NCI-H2081 treated with DMSO at 0.1 percent for 48 hours (cell line): ENCODE results near the gene OR6C70.
"Not testable (repeated sequence)": the region's sequence is repeated elsewhere in the genome, so short reads cannot be mapped to it uniquely, and the experiment has no call there.

Source experiments
- DNase-seq: peaks from one replicate; lab custom pipeline; 2025; lab: John Stamatoyannopoulos, UW

The OR6C70 gene

GRCh38 chr12:55470088-55470829, at the start of gene OR6C70:
Gene OR6C70 (minus strand): TSS chr12:55470138. CDS start chr12:55470138, 0 bp downstream.
- DNase-seq, result no peak

GRCh38 chr12:55516391-55516790, 46.5 kb upstream of the OR6C70 start:
- no peak for DNase-seq

GRCh38 chr12:55515696-55516095, 45.8 kb upstream of the OR6C70 start:
- DNase-seq, result no peak

GRCh38 chr12:55501601-55502000, 31.7 kb upstream of the OR6C70 start:
- no peak for DNase-seq

- no peak for DNase-seq
Observed at GRCh38 chr12:55499810-55500252, 29.9 kb upstream of the OR6C70 start.

DNA sequence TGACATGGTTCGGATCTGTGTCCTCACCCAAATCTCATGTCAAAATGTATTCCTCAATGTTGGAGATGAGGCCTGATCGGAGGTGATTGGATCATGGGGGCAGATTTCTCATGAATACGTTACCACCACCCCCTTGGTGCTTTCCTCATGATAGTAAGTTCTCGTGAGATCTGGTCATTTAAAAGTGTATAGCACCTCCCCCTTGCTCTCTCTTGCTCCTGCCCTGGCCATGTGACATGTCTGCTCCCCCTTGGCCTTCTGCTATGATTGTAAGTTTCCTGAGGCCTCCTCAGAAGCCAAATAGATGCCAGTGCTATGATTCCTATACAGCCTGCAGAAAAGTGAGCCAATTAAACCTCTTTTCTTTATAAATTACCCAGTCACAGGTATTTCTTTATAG, 29.3 kb upstream of the OR6C70 start:
- DNase-seq, result no peak

GRCh38 chr12:55495490-55495889, 25.6 kb upstream of the OR6C70 start:
- DNase-seq, result no peak

- DNase-seq, result no peak
Observed at GRCh38 chr12:55492078-55492477, 22.1 kb upstream of the OR6C70 start, which contains the start of gene OR6C68. Gene OR6C68 (plus strand): TSS chr12:55492378. CDS start chr12:55492378, 0 bp downstream.

DNA sequence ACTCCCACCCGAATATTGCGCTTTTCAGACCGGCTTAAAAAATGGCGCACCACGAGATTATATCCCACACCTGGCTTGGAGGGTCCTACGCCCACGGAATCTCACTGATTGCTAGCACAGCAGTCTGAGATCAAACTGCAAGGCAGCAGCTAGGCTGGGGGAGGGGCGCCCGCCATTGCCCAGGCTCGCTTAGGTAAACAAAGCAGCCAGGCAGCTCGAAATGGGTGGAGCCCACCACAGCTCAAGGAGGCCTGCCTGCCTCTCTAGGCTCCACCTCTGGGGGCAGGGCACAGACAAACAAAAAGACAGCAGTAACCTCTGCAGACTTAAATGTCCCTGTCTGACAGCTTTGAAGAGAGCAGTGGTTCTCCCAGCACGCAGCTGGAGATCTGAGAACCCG, 14.3 kb upstream of the OR6C70 start:
- not testable (repeated sequence) for DNase-seq

- DNase-seq, result not testable (repeated sequence)
Observed at GRCh38 chr12:55479136-55479535, 9.2 kb upstream of the OR6C70 start.

- DNase-seq, result no peak
Observed at GRCh38 chr12:55472264-55472663, 2.3 kb upstream of the OR6C70 start.

DNA sequence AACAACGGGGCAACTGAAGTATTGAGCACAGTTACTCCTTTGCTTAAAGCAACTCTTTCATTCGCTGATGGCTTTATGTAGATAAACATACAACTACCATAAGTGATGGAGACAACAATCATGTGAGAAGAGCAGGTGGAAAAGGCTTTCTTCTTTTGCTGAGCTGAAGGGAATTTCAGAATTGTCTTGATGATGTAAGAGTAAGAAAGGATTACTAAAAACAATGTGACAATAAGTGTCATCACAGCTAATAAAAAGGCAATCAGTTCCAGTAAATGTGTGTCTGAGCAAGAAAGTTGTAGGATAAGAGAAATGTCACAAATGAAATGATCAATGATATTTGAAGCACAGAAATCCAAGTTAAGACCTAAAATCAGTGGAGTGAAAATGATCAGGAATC, 647 bp downstream of the OR6C70 start:
- no peak for DNase-seq

DNA sequence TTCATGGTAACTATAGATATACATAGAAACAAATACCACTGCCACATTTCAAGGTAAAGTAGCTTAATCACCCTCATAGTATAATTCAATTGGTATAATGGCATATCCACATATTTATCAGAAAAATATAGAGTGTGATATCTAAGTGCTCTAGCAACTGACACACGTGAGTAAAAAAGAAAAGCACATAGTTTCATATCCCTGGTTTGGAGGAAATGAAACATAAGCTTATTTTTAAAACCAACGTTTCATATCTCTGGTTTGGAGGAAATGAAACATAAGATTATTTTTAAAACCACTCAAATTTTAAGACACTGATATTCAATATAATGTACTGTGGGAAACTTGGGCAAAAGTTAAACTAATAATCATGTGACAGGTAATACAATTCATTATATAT, 2.1 kb downstream of the OR6C70 start:
- DNase-seq, result no peak

- DNase-seq, result not testable (repeated sequence)
Observed at GRCh38 chr12:55464926-55465325, 5.0 kb downstream of the OR6C70 start.

GRCh38 chr12:55448825-55449224, 21.1 kb downstream of the OR6C70 start:
- no peak for DNase-seq

- DNase-seq, result no peak
Observed at GRCh38 chr12:55446326-55446725, 23.6 kb downstream of the OR6C70 start.

DNA sequence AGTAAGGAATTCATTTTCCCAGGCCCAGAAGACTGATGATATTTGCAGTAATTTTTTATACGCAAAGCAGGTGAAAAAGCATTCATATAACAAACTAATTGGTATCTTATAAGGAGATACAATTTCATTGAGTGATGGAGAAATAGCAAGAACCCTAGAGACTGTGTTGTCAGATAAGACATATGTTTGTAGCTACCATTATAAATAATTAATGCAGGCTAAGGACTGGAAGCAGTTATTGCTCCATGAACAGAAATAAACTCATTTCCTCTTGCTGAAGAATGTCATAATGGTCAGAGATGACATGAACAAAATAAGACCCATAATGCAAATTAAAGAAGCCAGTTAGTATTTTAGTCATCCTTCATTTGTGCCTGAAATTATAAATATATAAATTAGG, 24.6 kb downstream of the OR6C70 start:
- DNase-seq, result no peak

GRCh38 chr12:55443776-55444175, 26.2 kb downstream of the OR6C70 start, which contains the start of gene OR6C2:
Gene OR6C2 (plus strand): TSS chr12:55444076. CDS start chr12:55452214, 8,138 bp downstream.
- no peak for DNase-seq

DNA sequence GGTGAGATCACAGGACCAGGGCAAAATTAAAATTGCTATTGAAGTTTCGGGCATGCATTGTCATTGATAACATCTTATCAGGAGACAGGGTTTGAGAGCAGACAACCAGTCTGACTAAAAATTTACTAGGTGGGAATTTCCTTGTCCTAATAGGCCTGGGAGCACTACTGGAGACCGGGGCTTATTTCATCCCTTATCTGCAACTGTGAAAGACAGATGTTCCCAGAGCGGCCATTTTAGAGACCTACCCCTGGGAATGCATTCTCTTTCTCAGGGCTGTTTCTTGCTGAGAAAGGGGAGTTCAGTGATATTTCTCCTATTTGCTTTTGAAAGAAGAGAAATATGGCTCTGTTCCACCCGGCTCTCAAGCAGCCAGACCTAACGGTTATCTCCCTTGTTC, 28.7 kb downstream of the OR6C70 start:
- not testable (repeated sequence) for DNase-seq

DNA sequence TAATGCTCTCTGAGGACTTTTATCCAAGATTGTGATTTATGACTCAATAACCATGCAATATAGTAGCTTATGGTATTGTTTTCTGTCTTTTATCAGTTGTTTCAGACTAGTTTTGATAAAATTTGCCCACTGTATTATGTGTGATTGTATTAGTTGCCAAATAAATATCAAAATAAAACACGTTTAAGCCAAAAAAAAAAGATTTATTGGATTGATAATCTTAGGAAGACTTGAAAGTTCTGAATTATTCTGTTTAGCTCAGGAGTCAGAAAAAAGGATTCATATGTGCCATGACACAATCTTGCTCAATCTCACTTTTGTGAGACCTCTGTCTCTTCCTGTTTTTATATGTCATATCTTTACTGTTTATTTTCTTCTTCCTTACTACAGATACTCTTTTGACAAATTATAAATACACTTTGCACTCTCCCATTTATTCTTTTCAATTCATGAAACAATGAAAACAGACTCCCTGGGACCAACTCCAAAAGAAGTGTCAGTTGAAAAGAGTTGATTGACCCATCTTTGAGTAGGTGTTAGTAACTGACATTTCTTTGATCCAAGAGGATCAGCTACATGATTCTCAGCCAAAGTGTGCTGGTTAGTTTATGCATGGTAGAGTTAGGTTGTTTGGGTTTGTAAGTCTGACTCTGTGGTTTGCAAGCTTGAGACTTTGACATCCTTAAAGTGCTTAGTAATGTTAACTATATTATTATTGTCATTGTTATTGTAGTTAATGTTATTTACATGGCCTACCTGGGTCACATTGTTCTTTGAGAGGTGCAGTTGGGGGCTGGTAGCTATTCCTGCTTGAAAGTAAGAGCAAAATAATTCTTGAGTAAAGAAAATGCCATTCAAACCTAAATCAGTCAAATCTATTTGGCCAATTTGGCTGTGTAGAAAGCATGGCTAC, 41.4 kb downstream of the OR6C70 start:
- no peak for DNase-seq

DNA sequence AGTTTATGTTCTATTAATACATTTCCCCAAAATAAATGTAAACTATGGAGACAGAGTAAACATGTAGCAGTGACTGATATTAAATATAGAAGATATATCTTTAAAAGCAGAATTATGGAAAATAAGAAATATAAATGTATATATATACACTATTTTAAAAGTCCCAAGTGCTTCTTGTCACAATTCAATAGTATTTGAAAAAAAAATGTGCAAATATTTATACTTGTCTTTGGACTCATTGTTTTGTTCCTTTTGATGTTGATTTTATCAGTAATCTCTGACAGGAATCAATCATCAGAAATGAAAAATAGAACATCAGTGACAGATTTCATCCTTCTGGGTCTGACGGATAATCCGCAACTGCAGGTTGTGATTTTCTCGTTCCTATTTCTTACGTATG, 44.0 kb downstream of the OR6C70 start, which contains the start of gene OR6C76:
Gene OR6C76 (plus strand): TSS at position 301 of the 400 bp plus-strand sequence. CDS start 0 bp downstream, at position 301.
- DNase-seq, result no peak

- no peak for DNase-seq
Observed at GRCh38 chr12:55420307-55420962, 49.5 kb downstream of the OR6C70 start.
